Glomerular visceral epithelial cell (primary cell): Measurements from ENCODE around the gene BCAS1.
"Not testable (repeated sequence)": the region's sequence is repeated elsewhere in the genome, so short reads cannot be mapped to it uniquely, and the experiment has no call there.

Experiments used
- DNase-seq: peaks from one replicate; pipeline ENCODE4 v3.0.0-alpha.2; 2016; ENCODE audit errors: extremely low spot score

BCAS1 gene

DNA sequence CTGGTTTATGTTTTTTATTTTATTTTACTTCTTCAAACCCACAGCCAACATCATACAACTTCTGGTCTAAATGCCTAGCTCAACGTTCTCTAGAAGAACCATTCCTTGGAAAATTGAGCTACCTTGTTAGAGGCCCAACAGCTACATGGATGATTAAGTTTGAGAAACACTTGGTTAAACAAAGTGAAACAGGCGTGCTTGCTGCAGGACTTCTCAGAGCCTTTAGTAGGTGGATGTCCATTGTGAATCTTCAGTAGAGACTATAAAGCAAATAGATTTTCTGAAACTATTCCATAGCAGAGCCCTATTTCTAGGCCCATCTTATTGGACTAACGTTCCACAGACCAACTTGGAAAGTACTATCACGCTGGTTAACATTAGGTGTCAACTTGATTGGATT, 51.3 kb downstream of the BCAS1 start:
- no peak for DNase-seq

DNA sequence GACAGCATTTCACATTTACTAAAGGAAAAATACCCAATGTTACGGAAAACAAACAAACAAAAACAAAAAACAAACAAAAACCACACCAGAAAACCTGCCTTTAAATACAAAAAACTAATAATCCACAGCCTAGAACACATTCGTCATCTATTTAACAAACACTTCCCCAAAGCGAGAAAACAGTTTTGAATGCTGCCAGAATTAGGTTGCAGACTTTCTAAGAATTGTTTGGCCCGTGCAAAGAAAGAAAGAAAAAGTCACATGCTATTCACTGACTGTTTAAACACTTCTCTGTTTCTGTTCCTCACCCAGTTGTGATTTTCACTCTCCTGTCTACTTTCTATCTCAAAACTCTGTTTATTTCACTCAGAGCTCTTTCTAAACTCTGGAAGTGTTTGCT, 52.5 kb downstream of the BCAS1 start:
- no peak for DNase-seq

GRCh38 chr20:54015496-54015895, 54.9 kb downstream of the BCAS1 start:
- no peak for DNase-seq

DNA sequence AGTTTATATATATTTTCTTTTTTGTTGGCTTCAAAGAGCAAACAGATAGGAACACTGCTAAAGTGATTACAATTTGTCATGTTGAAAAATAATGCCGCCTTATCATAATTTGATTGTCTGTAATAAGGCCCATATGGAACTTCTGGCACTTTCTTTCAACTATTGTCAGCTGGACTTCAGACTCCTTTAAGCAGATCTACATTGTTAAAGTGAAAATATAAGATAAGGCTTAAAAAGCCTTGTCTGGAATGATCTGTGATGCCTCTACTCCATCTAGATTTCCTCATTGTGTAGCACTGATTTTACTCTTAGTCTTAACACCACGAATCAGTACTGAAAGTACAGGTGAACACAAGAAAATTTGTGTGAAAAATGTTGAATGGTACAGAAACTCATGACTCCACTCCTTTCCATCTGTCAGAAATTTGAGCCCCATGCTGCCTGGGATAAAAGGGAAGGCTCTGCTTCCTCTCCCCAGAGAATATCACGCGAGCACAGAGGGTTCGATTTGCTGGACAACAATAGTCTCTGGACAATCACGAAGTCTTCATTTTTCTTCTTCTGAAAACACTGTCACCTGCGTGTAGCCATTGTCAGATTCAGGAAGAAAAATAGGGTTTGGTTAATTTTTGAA, 56.0 kb downstream of the BCAS1 start:
- DNase-seq, result no peak

GRCh38 chr20:54013471-54013870, 56.9 kb downstream of the BCAS1 start:
- no peak for DNase-seq

DNA sequence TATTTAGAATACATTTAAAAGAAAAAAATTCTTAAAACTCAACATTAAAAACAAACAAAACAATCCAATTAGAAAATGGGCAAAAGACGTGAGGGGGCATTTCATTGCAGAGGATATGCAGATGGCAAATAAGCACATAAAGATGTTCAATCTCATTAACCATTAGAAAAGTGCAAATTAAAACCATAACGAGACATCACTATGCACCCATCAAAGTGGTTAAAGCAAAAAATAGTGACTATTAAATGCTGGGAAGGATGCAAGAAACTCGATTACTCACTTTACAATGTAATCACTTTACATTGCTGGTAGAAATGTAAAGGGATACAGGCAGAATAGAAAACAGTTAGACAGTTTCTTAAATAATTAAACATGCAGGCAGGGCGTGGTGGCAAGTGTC, 59.0 kb downstream of the BCAS1 start:
- no peak for DNase-seq

DNA sequence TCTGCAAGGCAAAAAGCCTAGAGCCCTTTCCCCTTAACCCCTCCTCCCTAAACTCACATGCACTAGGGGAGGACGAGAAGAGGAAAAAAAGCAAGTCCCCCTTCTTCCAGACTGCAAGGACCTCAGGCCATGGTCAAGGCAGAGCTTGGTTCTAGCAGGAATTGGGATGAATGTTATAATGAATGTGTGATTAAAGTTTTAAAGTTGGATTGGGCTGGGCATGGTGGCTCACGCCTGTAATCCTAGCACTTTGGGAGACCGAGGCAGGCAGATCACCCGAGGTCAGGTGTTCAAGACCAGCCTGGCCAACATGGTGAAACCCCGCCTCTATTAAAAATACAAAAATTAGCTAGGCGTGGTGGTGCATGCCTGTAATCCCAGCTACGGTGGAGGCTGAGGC, 64.2 kb downstream of the BCAS1 start:
- not testable (repeated sequence) for DNase-seq

DNA sequence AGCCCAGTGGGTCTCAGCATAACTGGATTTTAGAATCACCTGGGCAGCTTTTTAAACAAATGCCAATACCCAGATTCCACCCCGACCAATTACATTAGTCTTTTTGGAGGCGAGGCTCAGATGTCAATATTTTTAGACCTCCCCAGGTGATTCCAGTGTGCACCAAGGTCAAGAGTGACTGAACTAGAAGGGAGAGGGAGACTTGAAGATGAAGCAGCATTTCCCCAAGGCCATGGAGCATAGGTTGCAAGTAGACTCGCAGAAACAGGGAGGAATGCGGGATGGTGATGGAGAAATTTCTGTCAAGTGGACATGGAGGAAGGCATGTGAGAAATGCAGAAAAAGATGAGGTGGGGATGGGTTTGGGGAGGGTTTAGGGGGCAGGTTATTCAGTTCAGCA, 64.9 kb downstream of the BCAS1 start:
- DNase-seq, result no peak

- no peak for DNase-seq
These were observed 65.9 kb downstream of the BCAS1 start for GRCh38 chr20:54004445-54004844.

DNA sequence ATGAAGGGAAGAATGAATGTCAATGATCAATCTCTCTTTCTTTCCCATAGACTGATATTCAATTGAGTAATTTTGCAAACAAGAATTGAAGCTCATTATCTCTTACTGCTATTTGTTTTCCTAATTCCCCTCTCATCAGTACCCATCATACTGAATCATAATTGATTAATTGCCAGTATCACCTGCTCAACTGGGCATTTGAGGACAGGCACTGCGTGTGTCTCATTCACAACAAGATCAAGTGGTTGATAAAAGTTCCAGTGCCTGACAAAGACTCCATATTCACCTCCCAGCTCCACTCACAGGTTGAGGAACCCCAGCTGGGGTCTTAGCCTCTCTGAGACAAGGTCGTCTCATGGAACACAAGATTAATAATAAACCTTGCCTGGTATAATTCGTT, 67.7 kb downstream of the BCAS1 start:
- no peak for DNase-seq

- no peak for DNase-seq
These were observed 68.3 kb downstream of the BCAS1 start for GRCh38 chr20:54002056-54002575.

- no peak for DNase-seq
These were observed 69.5 kb downstream of the BCAS1 start for GRCh38 chr20:54000914-54001313.

DNA sequence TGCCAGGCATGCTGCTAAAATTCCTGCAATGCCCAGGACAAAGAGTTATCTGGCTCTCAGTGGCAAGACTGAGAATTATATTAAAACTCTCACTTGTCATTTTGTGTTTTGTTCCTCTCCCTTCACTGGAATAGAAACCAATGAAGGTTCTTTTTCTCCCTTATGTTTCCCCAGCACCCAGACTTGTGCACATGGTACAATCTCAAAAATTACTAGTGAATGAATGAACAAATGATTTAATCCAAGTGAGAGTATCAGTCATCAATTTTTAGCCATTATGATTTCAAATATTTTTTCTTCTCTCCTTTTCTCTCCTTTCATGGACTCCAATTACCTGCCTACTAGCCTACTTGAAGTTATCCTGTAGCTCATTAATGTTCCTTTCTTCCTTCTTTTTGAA, 70.1 kb downstream of the BCAS1 start:
- DNase-seq, result no peak

DNA sequence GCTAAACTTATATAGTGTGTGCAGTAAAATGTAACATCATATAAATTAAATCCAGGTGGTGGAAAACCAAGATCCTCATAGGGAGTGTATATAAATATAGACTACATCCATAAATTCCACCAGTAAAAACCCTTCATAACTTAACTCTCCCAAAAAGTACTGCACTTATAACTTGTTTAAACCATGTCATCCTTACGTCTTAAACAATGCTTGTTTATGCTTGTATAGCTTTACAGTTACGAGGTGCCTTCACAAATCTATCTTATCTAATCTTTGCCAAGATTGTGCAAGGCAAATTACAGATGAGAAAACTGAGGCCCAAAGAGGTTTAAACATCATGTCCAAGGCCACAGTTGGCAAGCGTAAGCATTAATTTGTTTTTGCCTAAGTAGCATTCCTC, 71.3 kb downstream of the BCAS1 start:
- DNase-seq, result no peak

DNA sequence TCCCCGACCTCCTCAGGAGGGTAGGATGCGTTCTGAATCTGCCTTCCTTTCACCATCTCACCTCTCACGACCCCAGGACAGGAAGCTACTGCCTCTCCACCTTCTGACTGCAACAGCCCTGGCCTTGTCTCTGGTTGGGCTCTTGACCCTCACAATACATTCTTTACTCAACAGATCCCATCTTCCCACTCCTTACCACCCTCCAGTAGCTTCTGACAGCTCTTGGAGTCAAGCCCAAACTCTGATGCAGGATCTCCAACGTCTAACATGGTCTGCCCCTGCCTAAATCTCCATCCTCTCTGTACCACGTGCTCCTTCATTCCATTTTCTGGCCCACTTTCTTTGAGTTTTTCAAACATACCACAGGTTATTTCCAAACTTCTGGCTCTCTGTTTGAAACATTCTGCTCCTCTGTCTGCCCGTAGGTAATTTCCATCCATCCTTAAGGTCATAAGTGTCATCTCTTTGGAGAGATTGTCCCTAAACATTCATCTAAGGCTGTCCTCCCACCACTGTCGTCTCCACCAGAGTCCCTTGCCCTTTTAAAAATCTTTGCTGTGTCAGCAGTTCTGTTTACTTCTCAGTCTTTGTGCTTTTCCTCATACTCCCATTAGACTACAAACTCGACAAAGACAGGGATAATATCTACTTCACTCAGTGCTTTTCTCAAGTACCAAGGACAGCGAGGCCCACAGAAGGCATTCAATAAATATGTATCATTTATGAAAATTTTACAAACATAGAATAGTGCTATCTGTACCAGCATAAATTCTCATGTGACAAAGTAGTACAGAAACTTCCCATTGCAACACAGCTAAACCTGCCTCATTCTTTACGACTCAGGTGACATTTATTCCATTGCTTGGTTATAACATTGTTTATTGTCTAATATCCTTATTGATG, 73.6 kb downstream of the BCAS1 start:
- no peak for DNase-seq

DNA sequence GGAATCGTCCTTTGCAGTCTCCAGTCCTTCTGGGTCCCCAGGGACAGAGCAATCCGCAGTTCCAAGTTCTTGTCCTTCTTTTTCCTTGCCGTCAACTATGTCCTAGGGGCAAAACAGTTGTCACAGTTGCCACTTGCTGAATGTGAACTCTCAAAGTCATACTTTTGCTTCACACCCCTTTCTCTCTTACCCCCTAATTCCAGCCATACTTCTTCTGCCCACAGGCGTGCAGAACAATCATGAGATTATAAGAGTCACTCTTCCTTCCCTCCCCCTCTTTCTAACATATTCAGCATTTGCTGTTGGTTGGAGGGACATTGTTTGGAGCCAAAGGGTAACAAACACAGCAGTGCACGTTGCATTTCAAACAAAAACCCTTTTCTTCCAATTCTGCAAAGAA, 74.4 kb downstream of the BCAS1 start:
- DNase-seq, result no peak

- no peak for DNase-seq
These were observed 76.3 kb downstream of the BCAS1 start for GRCh38 chr20:53994088-53994487.

GRCh38 chr20:53993310-53993709, 77.1 kb downstream of the BCAS1 start:
- no peak for DNase-seq

- DNase-seq, result no peak
These were observed 79.5 kb downstream of the BCAS1 start for GRCh38 chr20:53990768-53991450.

- DNase-seq, result no peak
These were observed 80.4 kb downstream of the BCAS1 start for GRCh38 chr20:53990003-53990402.

DNA sequence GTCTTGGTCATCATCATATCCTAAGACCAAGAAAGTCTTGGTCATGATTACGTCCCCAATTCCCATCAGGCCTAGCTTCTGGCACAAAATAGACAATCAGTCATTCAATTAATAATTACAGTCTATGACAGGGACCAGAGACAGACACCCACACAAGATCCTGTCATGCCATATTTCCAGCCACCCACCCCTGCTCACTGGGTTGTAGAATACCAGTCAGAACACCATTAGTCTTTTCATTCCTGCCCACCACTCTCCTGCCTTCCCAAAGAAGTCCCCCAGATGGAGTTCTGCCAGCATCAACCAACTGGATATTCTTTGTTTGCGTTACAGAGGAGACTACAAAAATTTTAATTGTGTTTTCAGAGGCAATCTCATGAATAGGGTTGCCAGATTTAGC, 81.0 kb downstream of the BCAS1 start:
- DNase-seq, result no peak

GRCh38 chr20:53986037-53986650, 84.2 kb downstream of the BCAS1 start:
- DNase-seq, result no peak
